Non-pigmented ciliary epithelial cell (primary cell): ENCODE results near the gene CUX1.
"Not testable (repeated sequence)": the region's sequence is repeated elsewhere in the genome, so short reads cannot be mapped to it uniquely, and the experiment has no call there.

Experiments
- DNase-seq: peaks from one replicate; pipeline ENCODE4 v3.0.0-alpha.2; 2010; ENCODE audit warnings: low read depth

CUX1 gene, protein sequence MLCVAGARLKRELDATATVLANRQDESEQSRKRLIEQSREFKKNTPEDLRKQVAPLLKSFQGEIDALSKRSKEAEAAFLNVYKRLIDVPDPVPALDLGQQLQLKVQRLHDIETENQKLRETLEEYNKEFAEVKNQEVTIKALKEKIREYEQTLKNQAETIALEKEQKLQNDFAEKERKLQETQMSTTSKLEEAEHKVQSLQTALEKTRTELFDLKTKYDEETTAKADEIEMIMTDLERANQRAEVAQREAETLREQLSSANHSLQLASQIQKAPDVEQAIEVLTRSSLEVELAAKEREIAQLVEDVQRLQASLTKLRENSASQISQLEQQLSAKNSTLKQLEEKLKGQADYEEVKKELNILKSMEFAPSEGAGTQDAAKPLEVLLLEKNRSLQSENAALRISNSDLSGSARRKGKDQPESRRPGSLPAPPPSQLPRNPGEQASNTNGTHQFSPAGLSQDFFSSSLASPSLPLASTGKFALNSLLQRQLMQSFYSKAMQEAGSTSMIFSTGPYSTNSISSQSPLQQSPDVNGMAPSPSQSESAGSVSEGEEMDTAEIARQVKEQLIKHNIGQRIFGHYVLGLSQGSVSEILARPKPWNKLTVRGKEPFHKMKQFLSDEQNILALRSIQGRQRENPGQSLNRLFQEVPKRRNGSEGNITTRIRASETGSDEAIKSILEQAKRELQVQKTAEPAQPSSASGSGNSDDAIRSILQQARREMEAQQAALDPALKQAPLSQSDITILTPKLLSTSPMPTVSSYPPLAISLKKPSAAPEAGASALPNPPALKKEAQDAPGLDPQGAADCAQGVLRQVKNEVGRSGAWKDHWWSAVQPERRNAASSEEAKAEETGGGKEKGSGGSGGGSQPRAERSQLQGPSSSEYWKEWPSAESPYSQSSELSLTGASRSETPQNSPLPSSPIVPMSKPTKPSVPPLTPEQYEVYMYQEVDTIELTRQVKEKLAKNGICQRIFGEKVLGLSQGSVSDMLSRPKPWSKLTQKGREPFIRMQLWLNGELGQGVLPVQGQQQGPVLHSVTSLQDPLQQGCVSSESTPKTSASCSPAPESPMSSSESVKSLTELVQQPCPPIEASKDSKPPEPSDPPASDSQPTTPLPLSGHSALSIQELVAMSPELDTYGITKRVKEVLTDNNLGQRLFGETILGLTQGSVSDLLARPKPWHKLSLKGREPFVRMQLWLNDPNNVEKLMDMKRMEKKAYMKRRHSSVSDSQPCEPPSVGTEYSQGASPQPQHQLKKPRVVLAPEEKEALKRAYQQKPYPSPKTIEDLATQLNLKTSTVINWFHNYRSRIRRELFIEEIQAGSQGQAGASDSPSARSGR (N-terminal part only)

DNA sequence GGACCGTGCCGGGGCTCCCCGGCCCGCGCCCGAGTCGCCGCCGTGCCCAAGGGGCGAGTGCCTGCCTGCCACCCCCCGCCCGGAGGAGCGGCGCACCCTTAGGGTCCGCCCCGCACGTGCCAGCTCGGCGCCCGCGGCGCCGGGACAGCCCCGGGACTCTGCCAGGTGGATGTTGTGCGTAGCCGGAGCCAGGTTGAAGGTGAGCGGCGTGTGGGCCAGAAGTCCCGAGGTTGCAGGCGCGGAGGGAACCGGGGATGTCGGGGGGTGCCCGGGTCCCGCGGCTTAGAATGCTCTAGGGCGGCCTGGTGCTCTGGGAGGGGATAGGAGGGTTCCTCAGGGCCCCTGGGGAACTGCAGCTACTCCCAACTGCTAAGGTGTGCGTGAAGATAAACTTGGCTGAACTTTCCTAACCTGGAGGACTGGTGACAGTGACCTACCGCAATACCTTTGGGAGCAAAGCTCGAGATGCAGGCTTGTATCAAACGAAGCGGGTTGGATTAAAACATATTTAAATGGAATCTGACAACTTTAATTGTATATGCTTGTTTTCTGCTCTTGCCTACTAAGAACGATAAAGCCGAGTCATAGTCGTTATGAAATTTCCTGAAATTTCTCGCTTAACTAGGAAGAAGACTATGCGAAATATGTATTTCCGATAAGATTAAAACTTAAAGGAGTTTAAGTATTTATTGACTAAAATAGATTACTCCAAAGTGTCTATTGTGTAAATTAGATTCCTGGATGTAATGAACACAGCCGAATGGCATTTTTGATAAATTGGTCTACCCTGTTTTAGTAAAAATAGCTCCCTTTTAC is at the start of gene CUX1:
CUX1 (plus strand) TSS at position 156 of the 816 bp plus-strand sequence; CDS start at position 170, 14 bp downstream.
- DNase-seq = no peak

DNA sequence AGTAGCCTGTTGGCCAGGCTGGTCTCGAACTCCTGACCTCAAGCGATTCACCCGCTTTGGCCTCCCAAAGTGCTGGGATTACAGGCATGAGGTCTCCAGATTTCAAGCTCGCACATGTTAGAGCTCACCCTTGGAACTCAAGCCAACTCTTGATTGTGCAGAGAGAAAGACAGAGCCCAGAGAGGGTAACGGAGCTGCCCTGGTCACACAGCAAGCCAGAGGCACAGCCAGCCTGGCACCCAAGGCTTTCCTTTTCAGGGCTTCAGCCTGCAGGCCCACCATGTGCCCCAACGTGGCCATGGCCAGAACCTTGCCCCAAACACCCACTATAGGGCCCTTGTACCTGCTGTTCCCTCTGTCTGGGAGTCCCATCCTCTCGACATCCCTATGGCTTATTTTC is 49.1 kb upstream of the CUX1 start:
- DNase-seq = no peak

DNA sequence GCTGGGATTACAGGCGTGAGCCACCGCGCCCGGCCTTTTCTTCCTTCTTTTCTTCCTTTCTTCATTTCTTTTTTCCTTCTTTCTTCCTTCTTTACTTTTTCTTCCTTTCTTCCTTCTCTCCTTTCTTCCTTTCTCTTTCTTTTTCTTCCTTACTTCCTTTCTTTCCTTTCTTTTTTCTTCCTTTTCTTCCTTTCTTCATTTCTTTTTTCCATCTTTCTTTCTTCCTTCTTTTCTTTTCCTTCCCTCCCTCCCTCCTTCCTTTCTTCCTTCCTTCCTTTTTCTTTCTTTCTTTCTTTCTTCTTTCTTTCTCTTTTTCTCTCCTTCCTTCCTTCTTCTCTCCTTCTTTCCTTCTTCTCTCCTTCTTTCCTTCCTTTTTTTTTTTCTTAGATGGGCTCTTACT is 47.0 kb upstream of the CUX1 start:
- no peak for DNase-seq

DNA sequence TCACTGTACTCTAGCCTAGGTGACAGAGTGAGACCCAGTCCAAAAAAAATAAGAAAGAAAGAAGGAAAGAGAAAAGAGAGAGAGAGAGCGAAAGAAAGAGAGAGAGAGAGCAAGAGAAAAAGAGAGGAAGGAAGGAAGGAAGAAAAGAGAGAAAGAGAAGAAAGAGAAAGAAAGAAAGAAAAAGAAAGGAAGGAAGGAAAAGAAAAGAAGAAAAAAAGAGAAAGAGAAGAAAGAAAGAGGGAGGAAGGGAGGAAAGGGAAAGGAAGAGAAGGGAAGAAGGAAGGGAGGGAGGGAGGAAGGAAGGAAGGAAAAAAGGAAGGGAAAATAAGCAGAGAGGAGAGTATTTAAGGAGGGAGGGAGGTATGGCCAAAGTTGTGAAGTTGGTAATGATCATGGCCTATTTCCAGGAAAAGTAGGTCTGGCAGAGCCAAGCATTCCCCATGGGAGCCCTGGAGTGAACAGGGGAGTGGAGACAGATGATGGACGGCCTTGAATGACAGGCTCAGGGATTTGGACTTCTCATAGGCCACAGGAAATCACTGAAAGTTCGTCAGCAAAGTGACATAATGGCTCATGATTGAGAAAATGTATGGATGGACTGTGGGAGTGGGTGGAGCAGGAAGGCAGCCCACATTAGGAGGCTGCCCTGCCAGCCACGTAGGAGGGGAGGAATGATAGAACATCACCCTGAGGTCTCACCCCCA is 44.8 kb upstream of the CUX1 start:
- DNase-seq = no peak

DNA sequence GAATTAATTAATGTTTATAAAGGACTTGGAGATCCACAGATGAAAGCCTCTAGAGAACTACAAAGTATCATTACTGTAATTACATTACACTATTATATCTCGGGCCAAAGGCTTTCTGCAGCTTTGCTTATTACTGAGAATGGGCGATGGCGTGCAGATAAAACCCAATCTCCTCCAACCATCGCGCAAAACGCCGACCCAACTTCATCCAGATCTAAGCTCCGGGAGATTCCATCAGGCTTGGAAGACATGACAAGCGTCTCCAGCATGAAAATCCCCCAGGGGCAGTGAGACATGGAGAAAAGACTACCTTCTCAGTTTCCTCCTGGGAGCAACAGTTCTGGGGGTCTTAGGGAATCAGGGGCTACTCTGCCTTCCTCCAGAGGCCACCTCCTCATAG is 42.2 kb upstream of the CUX1 start:
- no peak for DNase-seq

DNA sequence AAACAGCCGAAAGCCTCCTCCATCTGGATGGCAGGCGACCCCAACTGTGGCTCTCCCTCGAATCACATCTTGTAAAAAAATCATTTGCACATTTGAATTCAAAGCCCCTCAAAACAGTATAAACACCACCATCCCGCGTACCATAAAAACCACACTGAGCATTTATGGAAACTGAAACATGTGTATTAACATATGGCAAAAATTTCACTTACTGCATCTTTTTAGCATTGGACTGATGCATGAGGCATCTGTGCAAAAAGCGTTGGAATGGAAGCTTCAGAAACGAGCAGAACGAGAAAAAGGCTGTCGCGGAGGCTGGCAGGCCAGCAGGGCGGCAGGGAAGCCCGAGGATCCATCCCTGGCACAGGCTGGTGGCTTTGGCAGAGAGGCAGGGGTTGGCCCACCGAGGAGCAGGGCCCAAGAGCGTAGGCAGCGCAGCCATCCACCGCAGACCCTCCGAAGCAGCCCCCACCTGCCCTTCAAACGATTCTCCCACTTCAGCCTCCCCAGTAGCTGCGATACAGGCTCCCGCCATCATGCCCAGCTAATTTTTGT is 39.3 kb upstream of the CUX1 start:
- DNase-seq = no peak

DNA sequence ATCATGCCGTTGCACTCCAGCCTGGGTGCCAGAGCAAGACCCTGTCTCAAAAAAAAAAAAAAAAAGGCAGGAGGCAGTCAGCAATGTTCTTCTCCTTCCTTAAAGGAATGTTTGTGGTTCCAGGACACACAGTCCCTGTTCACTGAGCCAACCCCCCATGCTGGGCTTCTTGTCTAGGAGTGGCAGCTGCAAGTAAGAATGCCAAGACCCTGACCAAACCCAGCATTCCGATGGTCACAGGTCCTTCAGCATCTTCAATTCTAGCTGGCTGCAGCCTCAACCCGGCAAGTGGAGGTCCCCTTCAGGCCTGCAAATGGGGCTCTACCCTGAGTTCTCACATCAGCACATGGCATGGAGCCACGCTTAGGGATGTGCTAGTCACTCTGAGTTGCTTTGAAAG is 38.2 kb upstream of the CUX1 start:
- DNase-seq = no peak

DNA sequence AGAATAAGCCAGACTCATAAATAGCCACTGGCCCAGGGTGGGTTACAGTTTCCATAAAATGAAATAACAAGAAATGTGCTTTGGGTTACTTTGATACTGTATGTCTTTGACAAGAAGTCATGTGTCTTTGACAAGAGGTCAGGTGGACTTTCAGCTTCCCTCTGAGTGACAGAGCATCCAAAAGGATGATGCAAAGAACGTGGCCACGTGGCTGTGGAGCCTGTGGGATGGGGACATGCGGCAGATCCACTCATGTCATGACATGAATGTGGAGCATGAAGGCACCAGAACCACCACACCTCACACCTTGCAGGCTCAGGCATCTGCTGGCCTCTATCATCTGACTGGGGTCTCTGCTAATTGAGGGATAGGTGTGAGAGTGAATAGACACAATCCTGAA is 37.1 kb upstream of the CUX1 start:
- no peak for DNase-seq

DNA sequence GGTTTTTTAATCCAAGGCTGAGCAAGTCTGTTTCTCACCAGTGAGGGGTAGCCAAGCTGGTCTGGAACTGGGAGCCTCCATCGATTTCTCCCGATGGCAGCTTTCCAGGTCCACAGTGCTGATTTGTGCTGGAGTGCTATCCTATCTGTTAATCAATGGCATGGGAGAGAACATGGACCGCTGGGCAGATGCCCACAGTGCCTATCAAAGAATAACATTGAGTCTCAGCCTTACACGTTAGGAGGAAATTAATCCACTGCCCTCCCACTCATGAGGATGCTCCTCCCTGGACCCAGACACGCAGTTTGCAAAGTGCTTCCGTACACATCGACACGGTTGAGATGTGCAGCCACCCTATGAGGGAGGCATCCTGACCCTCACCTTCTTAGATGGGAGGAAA is 36.0 kb upstream of the CUX1 start:
- no peak for DNase-seq

DNA sequence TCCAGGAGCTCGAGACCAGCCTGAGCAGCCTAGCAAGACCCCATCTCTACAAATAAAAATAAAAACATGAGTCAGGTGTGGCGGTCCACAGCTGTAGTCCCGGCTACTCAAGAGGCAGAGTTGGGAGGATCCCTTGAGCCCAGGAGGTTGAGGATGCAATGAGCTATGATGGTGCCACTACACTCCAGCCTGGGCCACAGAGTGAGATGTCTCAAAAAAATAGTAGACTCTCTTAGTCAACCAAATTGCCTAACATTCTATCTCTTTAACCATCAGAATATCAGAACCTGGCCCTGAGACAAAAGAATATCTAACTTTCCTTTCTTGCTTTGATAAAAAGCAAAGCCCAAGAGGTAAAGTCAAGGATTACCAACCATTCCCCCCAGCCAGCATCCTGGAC is 35.0 kb upstream of the CUX1 start:
- DNase-seq = no peak

DNA sequence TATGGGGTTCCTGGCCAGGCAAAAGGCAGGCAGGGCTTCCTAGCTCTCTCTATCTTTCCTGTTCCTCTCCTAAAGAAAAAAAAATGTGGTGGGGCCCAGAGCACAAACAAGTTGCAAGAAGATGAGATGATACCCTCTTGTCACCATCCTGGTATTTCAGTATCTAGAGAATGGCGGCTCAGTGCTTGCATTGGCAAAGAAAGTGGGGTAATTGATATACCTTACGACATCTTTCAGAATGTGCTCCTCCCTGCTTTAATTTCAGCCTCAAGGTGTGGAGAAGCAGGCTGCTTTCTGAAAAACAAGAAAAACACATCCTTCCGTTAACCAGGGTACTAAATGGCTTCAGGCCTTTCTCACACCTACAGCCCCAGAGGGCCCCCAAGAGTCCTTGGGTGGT is 34.5 kb upstream of the CUX1 start:
- DNase-seq = no peak

DNA sequence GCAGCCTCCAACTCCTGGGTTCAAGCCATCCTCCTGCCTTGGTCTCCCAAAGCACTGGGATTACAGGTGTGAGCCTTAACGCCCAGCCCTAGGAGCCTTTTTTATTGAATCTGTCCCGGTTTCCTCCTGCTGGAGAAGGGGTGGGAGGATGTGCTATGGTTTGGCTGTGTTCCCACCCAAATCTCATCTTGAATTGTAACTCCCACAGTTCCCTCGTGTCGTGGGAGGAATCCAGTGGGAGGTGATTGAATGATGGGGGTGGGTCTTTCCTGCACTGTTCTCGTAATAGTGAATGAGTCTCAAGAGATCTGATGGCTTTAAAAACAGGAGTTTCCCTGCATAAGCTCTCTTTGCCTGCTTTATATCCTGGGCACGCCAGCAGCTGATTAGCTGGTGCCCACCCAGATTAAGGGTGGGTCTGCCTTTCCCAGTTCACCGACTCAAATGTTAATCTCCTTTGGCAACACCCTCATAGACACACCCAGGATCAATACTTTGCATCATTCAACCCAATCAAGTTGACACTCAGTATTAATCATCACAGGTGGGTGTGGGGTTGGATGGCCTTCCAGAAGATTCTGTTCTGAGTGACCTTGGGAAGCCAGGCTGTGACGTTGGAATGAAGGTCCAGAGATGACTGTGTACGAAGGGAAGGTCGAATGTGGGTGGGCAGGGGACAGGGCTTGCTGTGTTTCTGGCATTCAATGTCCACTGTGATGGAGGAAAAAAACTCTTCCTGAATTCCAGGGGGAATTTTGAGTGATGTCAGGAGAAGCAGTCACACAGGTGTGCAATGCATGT is 33.8 kb upstream of the CUX1 start:
- no peak for DNase-seq

DNA sequence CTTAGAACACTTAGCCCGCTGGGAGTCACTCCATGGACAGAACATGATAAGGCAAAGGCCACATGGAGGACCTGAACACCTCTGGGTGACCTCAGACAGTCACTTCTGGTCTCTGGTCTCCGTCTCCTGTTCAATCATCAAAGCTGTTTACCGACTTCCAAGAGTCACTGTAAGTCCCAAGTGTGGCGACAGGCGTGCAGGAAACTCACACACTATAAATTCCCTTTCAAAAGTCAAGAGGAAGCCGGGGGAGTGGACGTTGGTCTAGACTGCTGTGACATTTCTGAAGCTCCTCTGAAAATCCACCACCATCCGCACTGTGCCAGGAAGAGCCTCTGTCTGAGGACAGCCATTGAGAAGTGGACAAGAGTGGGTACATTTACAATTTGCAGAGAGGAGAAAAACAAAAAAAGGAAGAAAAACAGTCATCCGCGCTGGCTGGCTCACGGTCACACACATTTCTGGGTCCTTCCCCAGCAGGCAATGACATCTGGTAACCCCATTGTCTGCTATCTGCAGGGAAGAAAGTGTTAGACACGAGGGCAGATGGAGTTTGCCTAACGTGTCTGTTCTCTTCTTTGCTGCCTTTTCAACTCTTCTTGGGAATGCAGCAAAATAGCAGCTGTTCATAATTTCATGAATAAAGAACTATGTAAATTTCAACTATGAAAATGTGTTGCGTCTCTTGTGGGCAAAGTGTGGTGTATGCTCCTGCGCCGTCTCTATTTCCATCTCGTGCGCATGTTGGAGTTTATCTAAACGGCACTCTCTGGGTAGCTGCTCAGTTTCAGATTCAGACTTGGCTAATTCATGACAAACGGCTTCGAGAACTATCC is 32.9 kb upstream of the CUX1 start:
- no peak for DNase-seq

DNA sequence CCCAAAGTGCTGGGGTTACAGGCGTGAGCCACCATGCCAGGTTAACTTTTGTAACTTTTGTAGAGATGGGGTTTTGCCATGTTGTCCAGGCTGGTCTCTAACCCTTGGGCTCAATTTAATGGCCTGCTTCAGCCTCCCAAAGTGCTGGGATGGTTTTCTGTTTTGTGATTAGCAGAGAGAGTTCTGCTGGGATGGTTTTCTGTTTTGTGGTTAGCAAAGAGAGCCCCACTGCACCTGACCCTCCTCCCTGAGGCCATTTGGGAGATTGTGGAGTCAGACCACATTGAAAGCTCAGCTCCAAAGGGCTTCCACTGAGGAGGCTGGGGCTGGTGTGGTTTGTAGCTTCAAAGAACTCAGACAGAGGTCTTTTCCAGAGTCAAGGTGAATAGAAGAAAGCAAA is 29.6 kb upstream of the CUX1 start:
- DNase-seq = no peak

DNA sequence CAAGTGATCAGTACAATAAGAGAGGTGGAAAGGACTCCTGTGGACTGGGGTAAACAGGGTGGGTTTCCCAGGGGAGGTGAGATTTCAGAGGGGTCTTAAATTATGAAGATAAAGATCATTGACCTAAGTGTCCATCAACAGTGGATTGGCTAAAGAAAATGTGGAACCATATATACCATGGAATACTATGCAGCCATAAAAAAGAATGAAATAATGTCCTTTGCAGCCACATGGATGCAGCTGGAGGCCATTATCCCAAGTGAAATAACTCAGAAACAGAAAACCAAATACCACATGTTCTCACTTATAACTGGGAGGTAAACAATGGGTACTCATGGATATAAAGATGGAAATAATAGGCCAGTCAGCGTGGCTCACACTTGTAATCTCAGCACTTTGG is 28.9 kb upstream of the CUX1 start:
- no peak for DNase-seq

DNA sequence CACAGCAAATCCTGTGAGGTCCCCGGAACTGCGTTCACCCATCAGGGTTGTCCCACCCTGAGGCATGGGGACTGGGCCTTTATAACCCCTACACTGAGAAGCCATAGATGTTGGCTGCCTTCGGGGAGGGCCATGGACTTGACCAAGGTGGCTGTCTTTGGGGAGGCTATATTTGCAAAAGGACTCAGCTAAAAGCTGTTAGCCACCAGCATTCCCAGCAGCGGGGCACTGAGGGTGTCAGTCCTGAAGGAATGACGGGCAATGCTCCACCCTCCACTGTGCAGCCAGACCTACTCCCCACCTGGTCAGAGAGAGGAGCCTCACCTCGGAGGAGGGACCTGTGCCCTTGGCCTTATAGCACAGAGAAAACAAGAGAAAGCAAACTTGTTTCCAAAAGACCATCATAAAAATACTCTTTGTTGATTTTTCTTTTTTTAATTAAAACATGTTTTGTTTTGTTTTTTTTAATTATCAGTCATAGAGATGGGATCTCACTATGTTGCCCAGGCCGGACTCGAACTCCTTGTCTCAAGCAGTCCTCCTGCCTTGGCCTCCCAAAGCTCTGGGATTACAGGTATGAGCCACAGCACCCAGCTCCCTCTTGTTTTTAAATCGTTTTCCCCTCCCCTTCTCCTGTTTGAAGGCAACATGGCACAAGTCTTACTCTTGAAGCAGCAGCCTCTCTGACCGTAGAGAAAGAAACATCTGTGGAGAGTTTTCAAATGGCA is 26.7 kb upstream of the CUX1 start:
- DNase-seq = no peak

DNA sequence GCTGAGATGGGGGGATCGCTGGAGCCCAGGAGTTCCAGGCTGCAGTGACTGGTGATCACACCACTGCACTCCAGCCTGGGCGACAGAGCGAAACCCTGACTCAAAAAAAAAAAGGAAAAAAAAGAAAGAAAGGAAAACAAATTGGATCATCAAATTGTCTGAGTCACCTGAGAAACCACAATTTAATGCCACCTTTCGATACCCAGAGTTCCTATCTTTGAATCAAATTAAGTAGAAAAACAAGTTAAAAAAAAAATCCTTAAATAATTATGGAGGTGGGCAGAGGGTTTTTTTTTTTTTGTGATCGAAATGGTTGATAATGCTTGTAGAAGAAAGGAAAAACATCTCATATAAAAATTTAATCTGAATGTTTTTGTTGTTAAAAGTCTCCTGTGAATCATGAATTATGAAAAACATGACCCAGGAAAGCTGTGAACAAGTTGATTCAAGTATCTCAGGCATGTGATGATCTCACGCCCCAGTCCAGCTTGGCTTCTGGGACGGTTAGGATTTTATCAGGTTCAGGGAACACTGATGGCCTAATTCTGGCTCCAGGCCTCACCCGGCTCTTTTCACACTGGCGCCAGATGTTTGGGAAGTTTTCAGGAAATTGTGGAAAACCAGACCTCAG is 25.3 kb upstream of the CUX1 start:
- peak; percentile 40 for DNase-seq

DNA sequence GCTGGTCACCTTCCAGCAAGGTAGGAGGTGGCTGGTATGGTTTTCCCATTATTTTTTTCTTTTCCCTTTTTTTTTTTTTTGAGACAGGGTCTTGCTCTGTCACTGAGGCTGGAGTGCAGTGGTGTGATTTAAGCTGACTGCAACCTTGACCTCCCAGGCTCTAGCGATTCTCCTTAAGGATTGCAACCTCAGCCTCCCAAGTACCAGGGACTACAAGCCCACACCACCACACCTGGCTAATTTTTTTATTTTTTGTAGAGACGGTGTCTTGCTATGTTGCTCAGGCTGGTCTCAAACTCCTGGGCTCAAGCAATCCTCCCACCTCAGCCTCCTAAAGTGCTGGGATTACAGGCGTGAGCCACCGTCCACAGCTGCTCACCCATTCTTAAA is 24.7 kb upstream of the CUX1 start:
- DNase-seq = not testable (repeated sequence)
